RPMI7951 (cell line): Measurements from ENCODE around the gene WAS. TPM values are rescaled to one million over a fixed set of nuclear protein-coding genes. Genes with fewer than 3 reads are reported as not detected.

Source experiments
- DNase-seq: peaks from one replicate; pipeline ENCODE4 v3.0.0-alpha.2; 2012; ENCODE audit warnings: low read depth
- total RNA-seq: library from RNA; depleted of rRNA; stranded (reverse); fragments of >200 nt; shearing (Covaris generic); gene quantifications from 2 replicates; pipeline ENCODE4 v1.2.3, GENCODE V29; 2014; rRNA removed

WAS gene
- total RNA-seq, 1 experiment from 2014 or later, result 0.84 TPM

DNA sequence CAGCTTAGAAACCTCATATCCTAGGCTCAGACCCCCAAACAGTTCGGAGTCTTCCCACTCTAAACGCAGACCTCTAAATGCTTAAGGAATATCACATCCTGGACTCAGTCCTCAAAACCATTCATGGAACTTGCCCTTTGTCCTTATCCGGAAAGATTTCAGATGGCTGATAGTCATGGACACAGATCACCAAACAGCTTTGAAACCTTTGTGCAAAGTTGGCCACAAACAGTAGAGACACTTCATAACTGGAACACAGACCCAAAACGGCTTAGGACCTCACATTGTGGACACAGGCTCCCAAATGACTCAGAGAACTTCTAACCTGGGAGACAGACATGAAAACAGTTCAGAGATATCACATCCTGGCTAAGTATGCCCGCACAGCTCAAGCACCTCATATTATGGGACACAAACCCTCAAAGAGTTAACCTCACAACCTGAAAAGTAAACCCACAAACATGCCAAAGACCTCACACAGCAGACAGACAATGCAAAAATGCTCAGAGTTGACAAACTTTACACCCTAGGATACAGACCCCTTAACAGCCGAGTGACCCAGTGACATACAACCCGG is 28.4 kb downstream of the WAS start:
- no peak for DNase-seq

DNA sequence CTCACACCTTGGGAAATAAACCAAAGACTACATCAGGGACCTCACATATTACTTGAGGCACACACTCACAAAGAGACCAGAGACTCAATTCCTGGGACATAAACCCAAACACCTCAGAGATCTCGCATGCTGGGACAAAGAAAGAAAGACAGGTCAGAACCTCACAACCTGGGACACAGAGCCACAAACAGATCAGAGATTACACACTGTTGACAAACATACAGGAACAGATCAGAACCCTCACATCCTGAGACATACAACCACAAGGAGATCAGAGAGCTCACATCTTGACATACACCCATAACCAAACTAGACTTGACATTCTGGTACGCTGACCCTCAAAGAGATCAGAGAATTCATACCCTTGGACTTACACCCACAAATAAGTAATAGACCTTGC is 30.2 kb downstream of the WAS start:
- DNase-seq, result no peak

DNA sequence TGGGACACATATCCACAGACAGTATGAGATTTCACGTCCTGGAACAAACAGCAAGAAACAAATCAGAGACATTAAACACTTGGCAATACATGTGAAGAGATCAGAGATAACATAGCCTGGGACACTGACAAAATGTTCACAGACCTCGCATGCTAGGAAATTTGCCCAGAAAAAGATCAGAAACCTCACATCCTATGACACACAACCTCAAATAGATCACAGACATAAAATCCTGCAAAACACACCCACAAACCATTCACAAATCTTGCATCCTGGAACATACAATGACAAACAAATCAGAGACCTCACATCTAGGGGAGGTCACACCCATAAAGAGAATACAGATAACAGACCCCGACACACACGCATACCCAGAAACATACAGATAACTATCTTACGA is 31.0 kb downstream of the WAS start:
- DNase-seq, result peak; percentile 11

DNA sequence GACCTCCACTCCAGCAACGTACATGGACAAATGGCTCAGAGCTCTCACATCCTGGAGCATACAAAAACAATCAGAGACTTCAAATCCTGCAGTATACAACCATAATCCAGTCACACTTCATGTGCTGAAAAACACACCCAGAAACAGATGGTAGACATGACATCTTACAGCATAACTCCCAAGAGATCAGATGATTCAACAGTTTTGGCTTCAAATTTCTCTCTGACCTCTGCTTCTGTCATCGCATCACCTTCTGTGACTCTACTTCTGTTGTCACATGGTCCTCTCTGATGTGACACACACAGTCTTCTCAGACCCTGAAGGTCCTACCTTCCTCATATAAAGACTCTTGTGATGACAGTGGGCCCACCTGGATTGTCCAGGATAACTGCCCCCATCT is 31.5 kb downstream of the WAS start:
- DNase-seq, result peak; percentile 11

DNA sequence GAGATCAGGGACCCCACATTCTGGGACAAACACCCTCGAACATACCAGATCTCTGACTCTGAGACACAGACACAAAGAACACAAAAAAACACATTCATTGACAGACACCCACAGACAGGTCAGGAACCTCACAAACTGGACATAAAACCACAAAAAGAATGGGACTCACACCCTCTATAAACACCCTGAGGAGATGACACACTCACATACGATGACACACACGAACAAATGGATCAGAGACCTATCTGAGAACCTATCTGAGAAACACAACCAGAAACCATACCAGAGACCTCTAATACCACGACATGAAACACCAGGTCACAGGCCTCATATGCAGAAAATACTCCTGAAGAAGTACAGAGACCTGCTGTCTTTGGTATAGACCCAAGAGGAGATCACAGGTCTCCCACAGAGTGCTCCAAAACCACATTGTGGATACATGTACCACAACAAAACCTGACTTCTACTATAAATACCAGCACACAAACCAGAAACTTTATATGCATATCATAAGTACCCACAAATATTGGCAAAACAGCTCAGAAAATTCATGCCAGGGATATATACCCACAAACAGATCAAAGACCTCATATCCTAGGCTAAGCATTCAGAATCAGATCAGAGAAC is 32.4 kb downstream of the WAS start:
- peak; percentile 37 for DNase-seq

DNA sequence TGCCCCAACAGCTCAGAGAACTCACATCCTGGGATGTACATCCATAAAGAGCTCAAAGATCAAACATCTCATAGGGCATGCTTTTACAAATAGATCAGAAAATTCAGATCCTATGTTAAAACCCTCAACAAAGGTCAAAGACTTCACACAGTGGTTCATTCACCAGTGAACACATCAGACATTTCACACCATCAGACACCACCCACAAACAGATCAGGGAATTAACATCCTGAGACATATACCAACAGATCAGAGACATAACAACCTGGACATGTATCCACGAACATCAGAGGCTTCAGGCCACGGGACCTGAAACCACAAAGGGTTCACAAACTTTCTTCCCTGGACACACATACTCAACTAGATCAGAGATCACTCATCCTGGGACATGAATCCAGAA is 36.4 kb downstream of the WAS start:
- DNase-seq, result no peak

DNA sequence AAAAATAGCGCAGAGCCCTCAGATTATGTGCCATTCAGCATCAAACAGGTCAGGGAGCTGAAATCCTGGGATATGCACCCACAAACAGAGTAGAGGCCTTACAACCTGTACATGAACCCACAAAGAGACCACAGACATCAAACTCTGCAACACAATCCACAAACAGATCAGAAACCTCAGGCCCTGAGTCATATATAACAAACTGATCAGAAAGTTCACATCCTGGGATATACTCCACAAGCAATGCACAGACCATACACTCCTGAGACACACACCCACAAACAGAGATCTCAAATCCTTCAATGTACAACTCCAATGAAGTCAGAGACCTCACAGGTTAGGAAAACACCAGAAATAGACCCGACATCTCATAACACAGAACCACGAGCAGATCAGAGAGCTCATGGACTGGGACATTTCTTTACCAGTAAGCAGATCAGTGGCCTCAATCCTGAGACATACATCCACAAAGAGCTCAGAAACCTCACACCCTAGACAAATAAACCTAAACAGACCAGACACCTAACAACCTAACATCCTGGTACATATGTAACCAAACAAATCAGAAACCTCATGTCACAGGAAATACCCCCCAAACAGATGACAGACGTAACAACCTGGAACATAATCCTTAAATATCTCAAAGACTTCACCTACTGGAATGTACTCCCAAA is 37.1 kb downstream of the WAS start:
- DNase-seq, result no peak

DNA sequence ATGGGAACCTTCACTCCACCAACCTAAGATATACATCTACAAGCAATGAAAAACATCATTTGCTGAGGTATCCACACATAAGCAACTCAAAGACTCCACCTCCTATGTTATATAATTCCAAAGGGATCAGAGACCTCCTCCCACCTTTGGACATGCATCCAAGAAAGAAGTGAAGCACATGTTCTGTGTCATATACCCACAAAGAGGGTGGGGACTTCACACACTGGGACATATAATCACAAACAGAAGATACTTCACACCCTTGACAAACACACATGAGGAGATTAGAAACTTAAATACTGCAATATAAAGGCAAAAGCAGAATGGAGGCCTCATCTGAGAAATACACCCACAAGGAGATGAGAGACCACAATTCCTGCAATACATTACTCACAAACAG is 38.3 kb downstream of the WAS start:
- DNase-seq, result no peak

DNA sequence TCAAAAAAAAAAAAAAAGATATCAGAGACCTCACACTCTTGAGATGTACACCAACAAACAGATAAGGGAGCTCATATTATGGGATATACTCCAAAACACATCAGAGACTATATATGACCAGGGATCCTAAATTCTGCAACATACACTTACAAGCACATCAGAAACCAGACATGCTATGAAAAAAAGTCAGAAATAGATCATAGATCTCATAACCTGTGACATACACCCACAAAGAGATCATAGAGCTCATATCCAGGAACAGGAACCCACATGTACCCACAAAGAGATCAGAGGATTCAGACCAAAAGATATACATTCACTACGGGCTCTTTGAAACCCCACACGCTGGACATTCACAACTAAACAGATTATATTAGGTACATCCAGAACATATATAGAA is 43.0 kb downstream of the WAS start:
- no peak for DNase-seq

DNA sequence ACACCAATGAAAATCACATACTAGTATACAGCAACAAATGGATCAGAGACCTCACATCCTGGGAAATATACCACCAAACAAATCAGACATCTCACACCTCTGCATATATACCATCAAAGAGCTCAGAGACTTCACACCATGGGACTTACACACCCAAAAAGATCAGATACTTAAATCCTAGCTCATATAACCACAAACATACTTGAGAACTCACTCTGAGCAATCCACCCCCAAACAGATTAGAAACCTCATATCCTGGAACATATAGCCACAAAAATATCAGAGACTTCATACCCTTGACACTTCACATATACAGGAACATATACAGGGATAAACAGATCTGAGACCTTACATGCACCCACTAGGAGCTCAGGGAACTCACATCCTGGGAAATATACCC is 45.1 kb downstream of the WAS start:
- no peak for DNase-seq

DNA sequence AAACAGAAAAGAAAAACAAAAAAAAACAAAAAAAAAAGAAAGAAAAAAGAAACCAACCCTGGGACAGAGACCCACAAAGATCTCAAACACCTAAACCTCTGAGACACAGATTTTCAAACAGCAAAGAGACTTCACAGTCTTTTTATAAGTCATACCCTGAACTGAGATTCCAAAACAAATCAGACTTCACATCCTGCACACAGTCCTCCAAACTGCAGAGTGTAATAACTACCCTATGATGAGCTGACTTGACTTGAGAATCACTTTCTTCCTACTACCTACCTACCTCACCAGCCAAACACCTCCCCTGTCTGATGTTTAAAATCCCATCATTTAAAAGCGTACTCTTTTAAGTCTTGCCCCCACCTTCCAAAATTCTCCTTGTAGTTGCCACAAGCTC is 52.7 kb downstream of the WAS start:
- no peak for DNase-seq

DNA sequence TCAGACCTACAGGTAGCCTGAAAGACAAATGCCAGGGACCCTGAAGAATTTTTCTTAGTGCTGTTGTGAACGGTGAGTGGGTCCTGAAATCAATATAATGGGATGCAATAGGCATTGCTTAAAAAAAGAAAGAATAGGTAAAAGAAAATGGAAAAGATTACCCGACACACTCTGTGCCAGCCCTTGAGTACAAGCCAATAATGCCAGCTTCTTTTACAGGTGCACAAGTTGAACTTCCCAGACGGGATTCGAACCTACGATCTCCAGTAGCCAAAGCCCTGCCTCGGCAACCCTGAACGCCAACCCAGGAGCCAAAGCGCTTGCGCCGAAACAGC is 53.2 kb downstream of the WAS start:
- no peak for DNase-seq

DNA sequence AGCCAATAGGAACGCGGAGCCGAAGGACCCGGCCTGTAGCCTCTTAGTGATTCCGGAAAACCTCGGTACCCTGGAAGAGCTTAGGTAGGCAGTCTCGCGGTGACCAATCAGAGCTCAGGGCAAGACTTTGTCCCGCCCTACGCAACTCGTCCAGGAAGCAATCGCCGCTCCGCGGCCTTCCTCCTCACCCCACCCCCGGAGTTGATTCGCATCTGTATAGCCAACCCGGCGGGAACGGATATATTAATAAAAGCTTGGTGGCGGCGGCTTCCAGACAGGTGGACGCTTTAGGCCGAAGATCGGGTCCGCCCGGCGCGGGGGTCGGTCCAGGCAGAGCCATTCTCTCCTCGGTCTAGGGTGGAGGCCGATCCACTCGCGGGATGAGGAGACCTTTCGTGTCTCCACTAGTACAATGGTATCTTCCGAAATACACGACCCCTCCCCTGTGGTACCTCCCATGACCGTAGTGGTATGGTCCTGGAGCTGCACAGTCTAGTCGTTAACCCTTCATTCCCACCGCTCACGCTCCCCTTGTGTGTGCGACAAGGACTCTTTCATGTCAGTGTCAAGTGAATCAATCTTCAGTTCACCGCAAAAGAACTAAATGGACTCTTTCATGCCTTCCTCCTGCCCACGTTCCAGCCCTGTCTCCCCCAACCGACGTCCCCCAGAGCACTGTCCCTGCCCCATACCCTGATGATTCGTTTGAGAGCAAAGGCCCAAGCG is 53.8 kb downstream of the WAS start:
- DNase-seq, result peak; percentile 98

DNA sequence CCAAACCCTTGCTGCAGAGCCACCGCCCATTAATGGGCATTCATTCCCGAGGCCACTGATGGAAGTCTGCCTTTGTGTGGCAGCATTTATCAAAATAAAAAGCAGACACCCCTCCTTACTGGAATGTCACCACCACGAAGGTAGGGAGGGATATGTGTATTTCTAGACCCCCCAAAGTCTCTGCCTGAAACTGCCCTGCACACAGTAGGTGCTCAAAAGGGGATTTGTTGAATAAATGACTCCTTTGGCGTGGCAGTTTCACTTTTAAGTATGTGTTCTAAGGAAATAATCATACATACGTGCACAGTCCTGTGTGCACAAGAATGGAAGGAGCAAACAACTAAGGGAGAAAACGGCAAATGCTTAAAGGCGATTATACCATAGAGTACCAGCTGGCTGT is 54.3 kb downstream of the WAS start:
- no peak for DNase-seq

Other genes with a start within 250 kb of the WAS start
- gene SLC38A5, start 213.5 kb upstream of the WAS start, total RNA-seq, result 0.24 and 0.98 TPM in 2 replicates
- 120 and 137 TPM in 2 replicates for gene FTSJ1, start 207.6 kb upstream of the WAS start, total RNA-seq
- gene PORCN, start 174.8 kb upstream of the WAS start, total RNA-seq, result 27.2 and 33.6 TPM in 2 replicates
- gene EBP, start 162.0 kb upstream of the WAS start, total RNA-seq, result 135 and 174 TPM in 2 replicates
- gene TBC1D25, start 144.1 kb upstream of the WAS start, total RNA-seq, result 5.9 and 7.4 TPM in 2 replicates
- gene RBM3, start 109.3 kb upstream of the WAS start, total RNA-seq, result 200 and 208 TPM in 2 replicates
- 62.4 and 74.1 TPM in 2 replicates for gene WDR13, start 86.3 kb upstream of the WAS start, total RNA-seq
- gene SUV39H1, start 12.9 kb downstream of the WAS start, total RNA-seq, result 22.3 and 27.0 TPM in 2 replicates
- not detected in 2 replicates for gene GLOD5, start 77.9 kb downstream of the WAS start, total RNA-seq
- not detected in 2 replicates for gene GATA1, start 102.8 kb downstream of the WAS start, total RNA-seq
- gene HDAC6, start 118.3 kb downstream of the WAS start, total RNA-seq, result 39.7 and 46.2 TPM in 2 replicates
- gene ERAS, start 142.7 kb downstream of the WAS start, total RNA-seq, result not detected in 2 replicates
- gene PCSK1N, start 151.8 kb downstream of the WAS start, total RNA-seq, result 0.36 and 0.59 TPM in 2 replicates
- 75.1 and 106 TPM in 2 replicates for gene TIMM17B, start 214.0 kb downstream of the WAS start, total RNA-seq
- gene PQBP1, start 214.1 kb downstream of the WAS start, total RNA-seq, result 74.1 and 75.8 TPM in 2 replicates
- 29.9 and 40.6 TPM in 2 replicates for gene SLC35A2, start 227.8 kb downstream of the WAS start, total RNA-seq
- 21.3 and 22.0 TPM in 2 replicates for gene PIM2, start 235.2 kb downstream of the WAS start, total RNA-seq